ENCODE data around the gene RALGAPB. TPM values are rescaled to one million over a fixed set of nuclear protein-coding genes. Genes with fewer than 3 reads are reported as not detected.

Gene RALGAPB
- total and polyA plus RNA-seq, 2 of the 13 experiments (the other 11 are each of a cell fraction or from before 2014, with no cell fraction given) = 17.6 to 30.6 TPM

DNA sequence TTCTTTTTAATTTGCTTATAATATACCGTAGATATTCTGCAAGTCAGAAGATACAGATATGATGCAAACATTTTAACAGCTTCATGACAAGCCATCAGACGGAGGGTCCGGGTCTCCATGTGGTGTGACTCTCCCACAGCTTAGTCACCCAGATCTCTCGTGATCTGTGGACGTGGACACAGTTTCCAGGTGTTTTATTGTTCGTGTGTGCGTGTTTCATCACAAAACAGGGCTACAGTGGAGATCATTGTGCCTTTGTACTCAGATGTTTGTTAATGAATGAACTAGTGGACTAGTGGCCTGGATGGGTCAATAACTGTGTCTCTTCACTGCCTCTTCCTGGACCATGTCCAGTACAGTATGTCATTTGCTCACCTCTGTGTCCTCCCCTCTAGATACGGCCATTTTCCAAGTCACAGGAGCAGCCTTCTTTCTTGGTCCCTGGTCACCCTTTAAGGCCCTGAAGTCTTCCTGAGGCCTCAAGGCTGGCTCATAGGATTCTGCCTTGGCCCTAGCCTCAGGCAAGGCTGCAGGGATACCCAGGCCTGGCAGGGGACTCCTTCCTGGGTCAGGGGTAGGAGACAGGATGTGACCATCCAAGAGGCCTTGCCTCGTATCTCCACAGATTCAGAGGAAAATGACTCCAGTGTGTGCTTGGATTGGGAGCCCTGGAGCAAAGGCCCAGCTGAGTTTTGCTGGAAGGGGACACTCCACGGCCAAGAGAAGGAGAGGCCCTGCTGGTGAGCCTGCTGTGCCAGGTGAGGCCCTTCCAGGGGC is 112.9 kb downstream of the RALGAPB start (continued):
- TF ChIP-seq, protein P1, sequence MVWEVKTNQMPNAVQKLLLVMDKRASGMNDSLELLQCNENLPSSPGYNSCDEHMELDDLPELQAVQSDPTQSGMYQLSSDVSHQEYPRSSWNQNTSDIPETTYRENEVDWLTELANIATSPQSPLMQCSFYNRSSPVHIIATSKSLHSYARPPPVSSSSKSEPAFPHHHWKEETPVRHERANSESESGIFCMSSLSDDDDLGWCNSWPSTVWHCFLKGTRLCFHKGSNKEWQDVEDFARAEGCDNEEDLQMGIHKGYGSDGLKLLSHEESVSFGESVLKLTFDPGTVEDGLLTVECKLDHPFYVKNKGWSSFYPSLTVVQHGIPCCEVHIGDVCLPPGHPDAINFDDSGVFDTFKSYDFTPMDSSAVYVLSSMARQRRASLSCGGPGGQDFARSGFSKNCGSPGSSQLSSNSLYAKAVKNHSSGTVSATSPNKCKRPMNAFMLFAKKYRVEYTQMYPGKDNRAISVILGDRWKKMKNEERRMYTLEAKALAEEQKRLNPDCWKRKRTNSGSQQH (CRISPR knock-in tag; IDR thresholded peaks at IDR 0.05; ENCODE audit: low read depth) = no peak
- TF ChIP-seq, protein P2, sequence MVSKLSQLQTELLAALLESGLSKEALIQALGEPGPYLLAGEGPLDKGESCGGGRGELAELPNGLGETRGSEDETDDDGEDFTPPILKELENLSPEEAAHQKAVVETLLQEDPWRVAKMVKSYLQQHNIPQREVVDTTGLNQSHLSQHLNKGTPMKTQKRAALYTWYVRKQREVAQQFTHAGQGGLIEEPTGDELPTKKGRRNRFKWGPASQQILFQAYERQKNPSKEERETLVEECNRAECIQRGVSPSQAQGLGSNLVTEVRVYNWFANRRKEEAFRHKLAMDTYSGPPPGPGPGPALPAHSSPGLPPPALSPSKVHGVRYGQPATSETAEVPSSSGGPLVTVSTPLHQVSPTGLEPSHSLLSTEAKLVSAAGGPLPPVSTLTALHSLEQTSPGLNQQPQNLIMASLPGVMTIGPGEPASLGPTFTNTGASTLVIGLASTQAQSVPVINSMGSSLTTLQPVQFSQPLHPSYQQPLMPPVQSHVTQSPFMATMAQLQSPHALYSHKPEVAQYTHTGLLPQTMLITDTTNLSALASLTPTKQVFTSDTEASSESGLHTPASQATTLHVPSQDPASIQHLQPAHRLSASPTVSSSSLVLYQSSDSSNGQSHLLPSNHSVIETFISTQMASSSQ (IDR thresholded peaks at IDR 0.05; ENCODE audit: low read depth) = peak; percentile 68
- TF ChIP-seq, protein P2 (CRISPR knock-in tag; IDR thresholded peaks at IDR 0.05; ENCODE audit: borderline replicate concordance) = peak; percentile 82; the same call in 1 of the 2 replicates
- no peak for TF ChIP-seq ZNF382 (CRISPR knock-in tag; IDR thresholded peaks at IDR 0.05; ENCODE audit: borderline replicate concordance)
- TF ChIP-seq, protein P3, sequence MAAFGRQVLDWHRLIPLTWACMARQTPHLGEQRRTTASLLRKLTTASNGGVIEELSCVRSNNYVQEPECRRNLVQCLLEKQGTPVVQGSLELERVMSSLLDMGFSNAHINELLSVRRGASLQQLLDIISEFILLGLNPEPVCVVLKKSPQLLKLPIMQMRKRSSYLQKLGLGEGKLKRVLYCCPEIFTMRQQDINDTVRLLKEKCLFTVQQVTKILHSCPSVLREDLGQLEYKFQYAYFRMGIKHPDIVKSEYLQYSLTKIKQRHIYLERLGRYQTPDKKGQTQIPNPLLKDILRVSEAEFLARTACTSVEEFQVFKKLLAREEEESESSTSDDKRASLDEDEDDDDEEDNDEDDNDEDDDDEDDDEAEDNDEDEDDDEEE (CRISPR knock-in tag; IDR thresholded peaks at IDR 0.05) = 0 out of 2 replicates have a peak, but pooled peaks have one; percentile 54
- TF ChIP-seq, protein P4, sequence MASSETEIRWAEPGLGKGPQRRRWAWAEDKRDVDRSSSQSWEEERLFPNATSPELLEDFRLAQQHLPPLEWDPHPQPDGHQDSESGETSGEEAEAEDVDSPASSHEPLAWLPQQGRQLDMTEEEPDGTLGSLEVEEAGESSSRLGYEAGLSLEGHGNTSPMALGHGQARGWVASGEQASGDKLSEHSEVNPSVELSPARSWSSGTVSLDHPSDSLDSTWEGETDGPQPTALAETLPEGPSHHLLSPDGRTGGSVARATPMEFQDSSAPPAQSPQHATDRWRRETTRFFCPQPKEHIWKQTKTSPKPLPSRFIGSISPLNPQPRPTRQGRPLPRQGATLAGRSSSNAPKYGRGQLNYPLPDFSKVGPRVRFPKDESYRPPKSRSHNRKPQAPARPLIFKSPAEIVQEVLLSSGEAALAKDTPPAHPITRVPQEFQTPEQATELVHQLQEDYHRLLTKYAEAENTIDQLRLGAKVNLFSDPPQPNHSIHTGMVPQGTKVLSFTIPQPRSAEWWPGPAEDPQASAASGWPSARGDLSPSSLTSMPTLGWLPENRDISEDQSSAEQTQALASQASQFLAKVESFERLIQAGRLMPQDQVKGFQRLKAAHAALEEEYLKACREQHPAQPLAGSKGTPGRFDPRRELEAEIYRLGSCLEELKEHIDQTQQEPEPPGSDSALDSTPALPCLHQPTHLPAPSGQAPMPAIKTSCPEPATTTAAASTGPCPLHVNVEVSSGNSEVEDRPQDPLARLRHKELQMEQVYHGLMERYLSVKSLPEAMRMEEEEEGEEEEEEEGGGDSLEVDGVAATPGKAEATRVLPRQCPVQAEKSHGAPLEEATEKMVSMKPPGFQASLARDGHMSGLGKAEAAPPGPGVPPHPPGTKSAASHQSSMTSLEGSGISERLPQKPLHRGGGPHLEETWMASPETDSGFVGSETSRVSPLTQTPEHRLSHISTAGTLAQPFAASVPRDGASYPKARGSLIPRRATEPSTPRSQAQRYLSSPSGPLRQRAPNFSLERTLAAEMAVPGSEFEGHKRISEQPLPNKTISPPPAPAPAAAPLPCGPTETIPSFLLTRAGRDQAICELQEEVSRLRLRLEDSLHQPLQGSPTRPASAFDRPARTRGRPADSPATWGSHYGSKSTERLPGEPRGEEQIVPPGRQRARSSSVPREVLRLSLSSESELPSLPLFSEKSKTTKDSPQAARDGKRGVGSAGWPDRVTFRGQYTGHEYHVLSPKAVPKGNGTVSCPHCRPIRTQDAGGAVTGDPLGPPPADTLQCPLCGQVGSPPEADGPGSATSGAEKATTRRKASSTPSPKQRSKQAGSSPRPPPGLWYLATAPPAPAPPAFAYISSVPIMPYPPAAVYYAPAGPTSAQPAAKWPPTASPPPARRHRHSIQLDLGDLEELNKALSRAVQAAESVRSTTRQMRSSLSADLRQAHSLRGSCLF (CRISPR knock-in tag; IDR thresholded peaks at IDR 0.05; ENCODE audit: borderline replicate concordance) = no peak
- TF ChIP-seq SALL2 (CRISPR knock-in tag; IDR thresholded peaks at IDR 0.05) = peak; percentile 76; the same call in 1 of the 2 replicates
- TF ChIP-seq DPF2 (CRISPR knock-in tag; IDR thresholded peaks at IDR 0.05; ENCODE audit: borderline replicate concordance, low read depth) = peak; percentile 95
- TF ChIP-seq CENPT (CRISPR knock-in tag; IDR thresholded peaks at IDR 0.05; ENCODE audit: low read depth) = no peak
- TF ChIP-seq, protein P5, sequence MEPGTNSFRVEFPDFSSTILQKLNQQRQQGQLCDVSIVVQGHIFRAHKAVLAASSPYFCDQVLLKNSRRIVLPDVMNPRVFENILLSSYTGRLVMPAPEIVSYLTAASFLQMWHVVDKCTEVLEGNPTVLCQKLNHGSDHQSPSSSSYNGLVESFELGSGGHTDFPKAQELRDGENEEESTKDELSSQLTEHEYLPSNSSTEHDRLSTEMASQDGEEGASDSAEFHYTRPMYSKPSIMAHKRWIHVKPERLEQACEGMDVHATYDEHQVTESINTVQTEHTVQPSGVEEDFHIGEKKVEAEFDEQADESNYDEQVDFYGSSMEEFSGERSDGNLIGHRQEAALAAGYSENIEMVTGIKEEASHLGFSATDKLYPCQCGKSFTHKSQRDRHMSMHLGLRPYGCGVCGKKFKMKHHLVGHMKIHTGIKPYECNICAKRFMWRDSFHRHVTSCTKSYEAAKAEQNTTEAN (CRISPR knock-in tag; conservative IDR thresholded peaks at IDR 0.05) = peak; percentile 88; the same call in 1 of the 2 replicates
- TF ChIP-seq, protein P6, sequence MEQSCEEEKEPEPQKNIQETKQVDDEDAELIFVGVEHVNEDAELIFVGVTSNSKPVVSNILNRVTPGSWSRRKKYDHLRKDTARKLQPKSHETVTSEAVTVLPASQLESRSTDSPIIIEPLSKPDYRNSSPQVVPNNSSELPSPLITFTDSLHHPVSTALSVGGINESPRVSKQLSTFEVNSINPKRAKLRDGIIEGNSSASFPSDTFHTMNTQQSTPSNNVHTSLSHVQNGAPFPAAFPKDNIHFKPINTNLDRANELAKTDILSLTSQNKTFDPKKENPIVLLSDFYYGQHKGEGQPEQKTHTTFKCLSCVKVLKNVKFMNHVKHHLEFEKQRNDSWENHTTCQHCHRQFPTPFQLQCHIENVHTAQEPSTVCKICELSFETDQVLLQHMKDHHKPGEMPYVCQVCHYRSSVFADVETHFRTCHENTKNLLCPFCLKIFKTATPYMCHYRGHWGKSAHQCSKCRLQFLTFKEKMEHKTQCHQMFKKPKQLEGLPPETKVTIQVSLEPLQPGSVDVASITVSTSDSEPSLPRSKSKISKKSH (CRISPR knock-in tag; IDR thresholded peaks at IDR 0.05; ENCODE audit: borderline replicate concordance) = peak; percentile 8; the same call in 1 of the 2 replicates
- peak; percentile 91 for TF ChIP-seq HDAC1 (CRISPR knock-in tag; IDR thresholded peaks at IDR 0.05)
